SK-N-SH treated with all-trans-retinoic acid at 6 μM for 48 hours (cell line): ENCODE results near the gene GDPD4.
A peak's percentile ranks its signal among the peaks of the same experiment; 100 is the strongest.

Source experiments
- ATAC-seq: fragments of 200-7000 bp; cut with Tn5 transposase; 3 replicates; pipeline ENCODE4 v1.9.1; 2020; ENCODE audit warnings: mild to moderate bottlenecking, moderate library complexity
- ARNTL ChIP-seq: fragments of 450-650 bp; formaldehyde crosslinking; IDR thresholded peaks from 2 replicates; pipeline ENCODE4 v1.5.0; 2020; ENCODE audit warnings: low read depth, mild to moderate bottlenecking, moderate library complexity, borderline replicate concordance
- BACH2 ChIP-seq: fragments of 250-450 bp; sonication (Bioruptor Pico); IDR thresholded peaks from 2 replicates; pipeline ENCODE4 v1.9.0; 2021; ENCODE audit warnings: mild to moderate bottlenecking, borderline replicate concordance
- CSDC2 ChIP-seq: fragments of 250-450 bp; sonication (Bioruptor Pico); IDR thresholded peaks from 2 replicates; pipeline ENCODE4 v1.5.0; 2020; ENCODE audit warnings: mild to moderate bottlenecking, moderate library complexity
- ESRRG ChIP-seq: fragments of 250-450 bp; sonication (Bioruptor Pico); IDR thresholded peaks from 2 replicates; pipeline ENCODE4 v1.6.1; 2021; ENCODE audit warnings: mild to moderate bottlenecking
- GLIS3 ChIP-seq: fragments of 250-450 bp; sonication (Bioruptor Pico); IDR thresholded peaks from 2 replicates; pipeline ENCODE4 v1.5.0; 2020; ENCODE audit warnings: mild to moderate bottlenecking, moderate library complexity
- ISL1 ChIP-seq: fragments of 250-450 bp; sonication (Bioruptor Pico); IDR thresholded peaks from 2 replicates; pipeline ENCODE4 v2.1.2; 2022; ENCODE audit warnings: mild to moderate bottlenecking, moderate library complexity
- OSR1 ChIP-seq: fragments of 250-450 bp; sonication (Bioruptor Pico); IDR thresholded peaks from 2 replicates; pipeline ENCODE4 v1.8.0; 2022; ENCODE audit warnings: moderate library complexity, mild to moderate bottlenecking, inconsistent platforms
- PPARA ChIP-seq: fragments of 250-450 bp; sonication (Bioruptor Pico); IDR thresholded peaks from 2 replicates; pipeline ENCODE4 v1.5.0; 2020; ENCODE audit warnings: mild to moderate bottlenecking, borderline replicate concordance
- RARB ChIP-seq: fragments of 250-450 bp; sonication (Bioruptor Pico); IDR thresholded peaks from 2 replicates; pipeline ENCODE4 v1.8.0; 2021; ENCODE audit warnings: mild to moderate bottlenecking, moderate library complexity
- SNAI2 ChIP-seq: fragments of 250-450 bp; sonication (Bioruptor Pico); IDR thresholded peaks from 2 replicates; pipeline ENCODE4 v1.5.0; 2020; ENCODE audit warnings: mild to moderate bottlenecking, moderate library complexity
- TCF4 ChIP-seq: fragments of 250-450 bp; sonication (Bioruptor Pico); IDR thresholded peaks from 2 replicates; pipeline ENCODE4 v1.8.0; 2021; ENCODE audit warnings: mild to moderate bottlenecking, moderate library complexity, borderline replicate concordance
- TOX ChIP-seq: fragments of 250-450 bp; sonication (Bioruptor Pico); IDR thresholded peaks from 2 replicates; pipeline ENCODE4 v1.8.0; 2021; ENCODE audit warnings: mild to moderate bottlenecking, moderate library complexity, borderline replicate concordance
- ZC3H10 ChIP-seq: fragments of 250-450 bp; sonication (Bioruptor Pico); IDR thresholded peaks from 2 replicates; pipeline ENCODE4 v1.5.1; 2021; ENCODE audit warnings: mild to moderate bottlenecking, moderate library complexity
- ZFP3 ChIP-seq: fragments of 250-450 bp; sonication (Bioruptor Pico); IDR thresholded peaks from 2 replicates; pipeline ENCODE4 v1.5.0; 2020; ENCODE audit warnings: mild to moderate bottlenecking, moderate library complexity
- ZFP30 ChIP-seq: fragments of 450-650 bp; formaldehyde crosslinking; IDR thresholded peaks from 2 replicates; pipeline ENCODE4 v1.5.0; 2022; ENCODE audit warnings: mild to moderate bottlenecking, moderate library complexity
- ZNF565 ChIP-seq: fragments of 450-650 bp; formaldehyde crosslinking; conservative IDR thresholded peaks from 2 replicates; pipeline ENCODE4 v1.5.0; 2020; ENCODE audit warnings: low read depth, mild to moderate bottlenecking, moderate library complexity
- ZNF70 ChIP-seq: fragments of 450-650 bp; formaldehyde crosslinking; IDR thresholded peaks from 2 replicates; pipeline ENCODE4 v1.5.0; 2020; ENCODE audit warnings: mild to moderate bottlenecking, moderate library complexity
- ZNF8 ChIP-seq: fragments of 450-650 bp; formaldehyde crosslinking; IDR thresholded peaks from 2 replicates; pipeline ENCODE4 v1.5.0; 2020; ENCODE audit warnings: mild to moderate bottlenecking, moderate library complexity
- TF ChIP-seq, protein P1 (sequence below): fragments of 250-450 bp; sonication (Bioruptor Pico); IDR thresholded peaks from 2 replicates; pipeline ENCODE4 v1.8.0; 2021; ENCODE audit warnings: low read depth, mild to moderate bottlenecking, moderate library complexity, borderline replicate concordance
- TF ChIP-seq, protein P2 (sequence below): fragments of 250-450 bp; sonication (Bioruptor Pico); IDR thresholded peaks from 2 replicates; pipeline ENCODE4 v1.5.0; 2020; ENCODE audit warnings: mild to moderate bottlenecking, moderate library complexity
- TF ChIP-seq, protein P3 (sequence below): fragments of 250-450 bp; sonication (Bioruptor Pico); IDR thresholded peaks from 2 replicates; pipeline ENCODE4 v1.8.0; 2020; ENCODE audit warnings: mild to moderate bottlenecking, moderate library complexity, borderline replicate concordance
- TF ChIP-seq, protein P4 (sequence below): fragments of 250-450 bp; sonication (Bioruptor Pico); IDR thresholded peaks from 2 replicates; pipeline ENCODE4 v1.5.1; 2020; ENCODE audit warnings: low read depth, mild to moderate bottlenecking, moderate library complexity
- TF ChIP-seq, protein P5 (sequence below): fragments of 250-450 bp; sonication (Bioruptor Pico); IDR thresholded peaks from 2 replicates; pipeline ENCODE4 v1.5.1; 2021; ENCODE audit warnings: mild to moderate bottlenecking, moderate library complexity

Gene GDPD4

DNA sequence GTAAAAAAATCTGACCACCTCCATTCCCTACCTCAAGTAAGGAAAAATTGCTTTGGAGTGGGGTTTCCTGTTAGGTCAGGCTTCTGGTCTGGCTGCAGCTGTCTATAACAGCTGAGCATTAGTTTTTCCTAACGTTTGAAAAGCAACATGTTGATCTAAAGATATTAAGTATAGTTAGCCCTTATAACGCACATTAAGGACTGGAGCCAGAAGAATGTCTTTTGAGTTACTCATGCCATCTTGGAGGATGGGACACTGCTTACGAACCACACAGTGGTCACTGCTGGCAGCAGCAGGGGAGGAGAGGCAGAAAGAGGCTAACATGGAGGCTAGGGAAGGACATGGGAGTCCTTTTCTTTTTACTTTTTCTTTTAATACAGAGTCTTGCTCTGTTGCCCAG is 44.1 kb upstream of the GDPD4 start:
- ATAC-seq: peak; percentile 85
- no peak for TF ChIP-seq TOX (CRISPR knock-in tag)

DNA sequence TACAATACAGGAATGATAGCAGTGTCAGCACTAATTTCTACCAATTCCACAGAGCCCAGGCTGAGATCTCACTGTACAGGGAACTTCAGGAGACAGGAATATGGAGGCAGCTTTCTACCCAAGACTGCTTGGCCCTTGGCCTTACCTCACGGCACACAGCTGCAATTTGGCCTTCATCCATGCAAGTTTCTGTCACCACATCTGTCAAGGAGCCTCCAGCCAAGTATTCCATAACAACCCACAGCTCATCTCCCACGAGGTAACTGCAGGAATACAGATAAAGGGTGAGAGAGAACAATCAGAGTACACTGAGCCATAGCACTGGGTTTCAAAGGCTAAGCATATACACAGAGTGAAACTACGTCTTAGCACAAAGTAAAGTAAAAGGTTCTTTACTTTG is 39.0 kb upstream of the GDPD4 start:
- no peak for TF ChIP-seq ISL1 (CRISPR knock-in tag)
- TF ChIP-seq, protein P1, sequence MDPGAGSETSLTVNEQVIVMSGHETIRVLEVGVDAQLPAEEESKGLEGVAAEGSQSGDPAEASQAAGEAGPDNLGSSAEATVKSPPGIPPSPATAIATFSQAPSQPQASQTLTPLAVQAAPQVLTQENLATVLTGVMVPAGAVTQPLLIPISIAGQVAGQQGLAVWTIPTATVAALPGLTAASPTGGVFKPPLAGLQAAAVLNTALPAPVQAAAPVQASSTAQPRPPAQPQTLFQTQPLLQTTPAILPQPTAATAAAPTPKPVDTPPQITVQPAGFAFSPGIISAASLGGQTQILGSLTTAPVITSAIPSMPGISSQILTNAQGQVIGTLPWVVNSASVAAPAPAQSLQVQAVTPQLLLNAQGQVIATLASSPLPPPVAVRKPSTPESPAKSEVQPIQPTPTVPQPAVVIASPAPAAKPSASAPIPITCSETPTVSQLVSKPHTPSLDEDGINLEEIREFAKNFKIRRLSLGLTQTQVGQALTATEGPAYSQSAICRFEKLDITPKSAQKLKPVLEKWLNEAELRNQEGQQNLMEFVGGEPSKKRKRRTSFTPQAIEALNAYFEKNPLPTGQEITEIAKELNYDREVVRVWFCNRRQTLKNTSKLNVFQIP (CRISPR knock-in tag): no peak
- TF ChIP-seq TOX (CRISPR knock-in tag): no peak
- TF ChIP-seq ZFP30 (CRISPR knock-in tag): no peak
- no peak for TF ChIP-seq ZNF565 (CRISPR knock-in tag)
- no peak for TF ChIP-seq BACH2
- TF ChIP-seq ZFP3 (CRISPR knock-in tag): no peak
- TF ChIP-seq, protein P2, sequence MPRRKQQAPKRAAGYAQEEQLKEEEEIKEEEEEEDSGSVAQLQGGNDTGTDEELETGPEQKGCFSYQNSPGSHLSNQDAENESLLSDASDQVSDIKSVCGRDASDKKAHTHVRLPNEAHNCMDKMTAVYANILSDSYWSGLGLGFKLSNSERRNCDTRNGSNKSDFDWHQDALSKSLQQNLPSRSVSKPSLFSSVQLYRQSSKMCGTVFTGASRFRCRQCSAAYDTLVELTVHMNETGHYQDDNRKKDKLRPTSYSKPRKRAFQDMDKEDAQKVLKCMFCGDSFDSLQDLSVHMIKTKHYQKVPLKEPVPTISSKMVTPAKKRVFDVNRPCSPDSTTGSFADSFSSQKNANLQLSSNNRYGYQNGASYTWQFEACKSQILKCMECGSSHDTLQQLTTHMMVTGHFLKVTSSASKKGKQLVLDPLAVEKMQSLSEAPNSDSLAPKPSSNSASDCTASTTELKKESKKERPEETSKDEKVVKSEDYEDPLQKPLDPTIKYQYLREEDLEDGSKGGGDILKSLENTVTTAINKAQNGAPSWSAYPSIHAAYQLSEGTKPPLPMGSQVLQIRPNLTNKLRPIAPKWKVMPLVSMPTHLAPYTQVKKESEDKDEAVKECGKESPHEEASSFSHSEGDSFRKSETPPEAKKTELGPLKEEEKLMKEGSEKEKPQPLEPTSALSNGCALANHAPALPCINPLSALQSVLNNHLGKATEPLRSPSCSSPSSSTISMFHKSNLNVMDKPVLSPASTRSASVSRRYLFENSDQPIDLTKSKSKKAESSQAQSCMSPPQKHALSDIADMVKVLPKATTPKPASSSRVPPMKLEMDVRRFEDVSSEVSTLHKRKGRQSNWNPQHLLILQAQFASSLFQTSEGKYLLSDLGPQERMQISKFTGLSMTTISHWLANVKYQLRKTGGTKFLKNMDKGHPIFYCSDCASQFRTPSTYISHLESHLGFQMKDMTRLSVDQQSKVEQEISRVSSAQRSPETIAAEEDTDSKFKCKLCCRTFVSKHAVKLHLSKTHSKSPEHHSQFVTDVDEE (CRISPR knock-in tag): no peak
- TF ChIP-seq OSR1 (CRISPR knock-in tag): no peak
- TF ChIP-seq CSDC2: no peak
- no peak for TF ChIP-seq RARB (CRISPR knock-in tag)
- no peak for TF ChIP-seq SNAI2 (CRISPR knock-in tag)
- no peak for TF ChIP-seq ZNF70
- TF ChIP-seq GLIS3: no peak
- no peak for TF ChIP-seq PPARA (CRISPR knock-in tag)
- no peak for TF ChIP-seq TCF4
- TF ChIP-seq, protein P3, sequence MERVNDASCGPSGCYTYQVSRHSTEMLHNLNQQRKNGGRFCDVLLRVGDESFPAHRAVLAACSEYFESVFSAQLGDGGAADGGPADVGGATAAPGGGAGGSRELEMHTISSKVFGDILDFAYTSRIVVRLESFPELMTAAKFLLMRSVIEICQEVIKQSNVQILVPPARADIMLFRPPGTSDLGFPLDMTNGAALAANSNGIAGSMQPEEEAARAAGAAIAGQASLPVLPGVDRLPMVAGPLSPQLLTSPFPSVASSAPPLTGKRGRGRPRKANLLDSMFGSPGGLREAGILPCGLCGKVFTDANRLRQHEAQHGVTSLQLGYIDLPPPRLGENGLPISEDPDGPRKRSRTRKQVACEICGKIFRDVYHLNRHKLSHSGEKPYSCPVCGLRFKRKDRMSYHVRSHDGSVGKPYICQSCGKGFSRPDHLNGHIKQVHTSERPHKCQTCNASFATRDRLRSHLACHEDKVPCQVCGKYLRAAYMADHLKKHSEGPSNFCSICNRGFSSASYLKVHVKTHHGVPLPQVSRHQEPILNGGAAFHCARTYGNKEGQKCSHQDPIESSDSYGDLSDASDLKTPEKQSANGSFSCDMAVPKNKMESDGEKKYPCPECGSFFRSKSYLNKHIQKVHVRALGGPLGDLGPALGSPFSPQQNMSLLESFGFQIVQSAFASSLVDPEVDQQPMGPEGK (CRISPR knock-in tag): no peak
- TF ChIP-seq, protein P4, sequence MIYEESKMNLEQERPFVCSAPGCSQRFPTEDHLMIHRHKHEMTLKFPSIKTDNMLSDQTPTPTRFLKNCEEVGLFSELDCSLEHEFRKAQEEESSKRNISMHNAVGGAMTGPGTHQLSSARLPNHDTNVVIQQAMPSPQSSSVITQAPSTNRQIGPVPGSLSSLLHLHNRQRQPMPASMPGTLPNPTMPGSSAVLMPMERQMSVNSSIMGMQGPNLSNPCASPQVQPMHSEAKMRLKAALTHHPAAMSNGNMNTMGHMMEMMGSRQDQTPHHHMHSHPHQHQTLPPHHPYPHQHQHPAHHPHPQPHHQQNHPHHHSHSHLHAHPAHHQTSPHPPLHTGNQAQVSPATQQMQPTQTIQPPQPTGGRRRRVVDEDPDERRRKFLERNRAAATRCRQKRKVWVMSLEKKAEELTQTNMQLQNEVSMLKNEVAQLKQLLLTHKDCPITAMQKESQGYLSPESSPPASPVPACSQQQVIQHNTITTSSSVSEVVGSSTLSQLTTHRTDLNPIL: no peak
- TF ChIP-seq ARNTL (CRISPR knock-in tag): no peak
- TF ChIP-seq ESRRG (CRISPR knock-in tag): no peak
- ATAC-seq: no peak

DNA sequence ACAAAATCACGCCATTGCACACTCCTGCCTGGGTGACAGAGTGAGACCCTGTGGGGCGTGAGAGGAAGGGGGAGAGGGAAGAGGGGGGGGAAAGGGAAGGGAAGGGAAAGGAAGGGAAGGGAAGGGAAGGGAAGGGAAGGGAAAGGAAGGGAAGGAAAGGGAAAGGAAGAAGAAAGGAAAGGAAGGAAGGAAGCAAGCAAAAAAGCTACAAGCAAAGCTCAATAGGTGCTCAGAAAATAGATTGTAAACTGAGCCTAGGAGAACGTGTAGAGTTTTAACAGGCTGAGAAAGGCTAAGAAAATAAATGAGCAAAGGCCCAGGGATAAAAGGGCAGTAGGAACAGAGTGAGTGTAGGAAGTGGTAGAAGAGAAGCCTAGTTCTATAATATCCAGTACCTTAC is 30.8 kb upstream of the GDPD4 start:
- ATAC-seq: no peak

More for the DNA sequence above, 30.8 kb upstream of the GDPD4 start:
- TF ChIP-seq OSR1 (CRISPR knock-in tag) (no peak), ZFP3 (CRISPR knock-in tag) (no peak), PPARA (CRISPR knock-in tag) (no peak), ZNF8 (CRISPR knock-in tag) (no peak), ZNF70 (no peak), ISL1 (CRISPR knock-in tag) (no peak), ZC3H10 (CRISPR knock-in tag) (no peak), TCF4 (no peak), CSDC2 (no peak), GLIS3 (no peak), ZFP30 (CRISPR knock-in tag) (no peak), RARB (CRISPR knock-in tag) (no peak), ARNTL (CRISPR knock-in tag) (no peak), BACH2 (no peak)
- TF ChIP-seq, protein P5, sequence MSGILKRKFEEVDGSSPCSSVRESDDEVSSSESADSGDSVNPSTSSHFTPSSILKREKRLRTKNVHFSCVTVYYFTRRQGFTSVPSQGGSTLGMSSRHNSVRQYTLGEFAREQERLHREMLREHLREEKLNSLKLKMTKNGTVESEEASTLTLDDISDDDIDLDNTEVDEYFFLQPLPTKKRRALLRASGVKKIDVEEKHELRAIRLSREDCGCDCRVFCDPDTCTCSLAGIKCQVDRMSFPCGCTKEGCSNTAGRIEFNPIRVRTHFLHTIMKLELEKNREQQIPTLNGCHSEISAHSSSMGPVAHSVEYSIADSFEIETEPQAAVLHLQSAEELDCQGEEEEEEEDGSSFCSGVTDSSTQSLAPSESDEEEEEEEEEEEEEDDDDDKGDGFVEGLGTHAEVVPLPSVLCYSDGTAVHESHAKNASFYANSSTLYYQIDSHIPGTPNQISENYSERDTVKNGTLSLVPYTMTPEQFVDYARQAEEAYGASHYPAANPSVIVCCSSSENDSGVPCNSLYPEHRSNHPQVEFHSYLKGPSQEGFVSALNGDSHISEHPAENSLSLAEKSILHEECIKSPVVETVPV (CRISPR knock-in tag): no peak
- TF ChIP-seq, protein P4: no peak
- TF ChIP-seq, protein P1 (CRISPR knock-in tag): no peak
